Right lobe of liver (tissue), 6 donors: ENCODE data around the gene TCOF1. TPM values are rescaled to one million over a fixed set of nuclear protein-coding genes. Genes with fewer than 3 reads are reported as not detected.
"Not testable (repeated sequence)": the region's sequence is repeated elsewhere in the genome, so short reads cannot be mapped to it uniquely, and the experiment has no call there.

Experiments used
- ATAC-seq, 4 donors: fragments of 200-7000 bp; cut with Tn5 transposase; one replicate each; pipeline ENCODE4 v1.9.1; 2020; ENCODE audit warnings: mild to moderate bottlenecking in 4 of 4, moderate library complexity in 4 of 4
- DNase-seq, 3 donors: peaks; one replicate each; pipeline ENCODE4 v3.0.0-alpha.2; 2020
- H3K27ac ChIP-seq, 3 donors: fragments of 200-600 bp; one replicate each; pipeline ENCODE4 v1.8.0; 2022
- H3K27me3 ChIP-seq, 2 donors: fragments of 200-600 bp; one replicate each; pipeline ENCODE4 v1.8.0; 2022
- H3K36me3 ChIP-seq, 4 donors: fragments of 200-600 bp; sonication (generic) in 1 of 4; one replicate each; pipeline versions ENCODE4 v1.5.1 to v1.8.0; 2017 to 2022; ENCODE audit warnings: control low read depth in 1 of 4
- H3K4me1 ChIP-seq, 4 donors: fragments of 200-600 bp; sonication (generic) in 1 of 4; one replicate each; pipeline versions ENCODE4 v1.5.1 to v1.8.0; 2017 to 2022; ENCODE audit warnings: control low read depth in 1 of 4
- H3K4me3 ChIP-seq, 3 donors: fragments of 200-600 bp; one replicate each; pipeline ENCODE4 v1.8.0; 2022
- H3K9me3 ChIP-seq, 4 donors: fragments of 200-600 bp; sonication (generic) in 1 of 4; one replicate each; pipeline versions ENCODE4 v1.5.1 to v1.8.0; 2017 to 2022; ENCODE audit warnings: control low read depth in 1 of 4
- CTCF ChIP-seq, 4 donors: fragments of 200-600 bp in 3 of 4; fragments of 450-650 bp in 1 of 4; IDR thresholded peaks; one replicate each; pipeline versions ENCODE4 v1.5.1 to v1.8.0; 2016 to 2022; ENCODE audit warnings: antibody characterized with exemption in 4 of 4, mild to moderate bottlenecking in 2 of 4
- POLR2A ChIP-seq: fragments of 450-650 bp; IDR thresholded peaks from one replicate; pipeline ENCODE4 v1.6.1; 2017; ENCODE audit warnings: antibody characterized with exemption, mild to moderate bottlenecking
- WGBS: methylation state at CpG from one replicate; pipeline ENCODE4 v1.1.6; 2018; ENCODE audit warnings: low coverage, low lambda C conversion rate; ENCODE audit not compliant: insufficient coverage; ENCODE audit errors: missing lambda C conversion rate; 5-methylcytosine and 5-hydroxymethylcytosine counted together
- intact Hi-C, 2 donors: fragments of 100-400 bp; cut with DNase I; formaldehyde crosslinking; loops; one replicate each; pipeline versions ENCODE4 v1.11.2 to v1.14.1; 2022
- total RNA-seq, 6 experiments: library from RNA; depleted of rRNA in 2 of 6; stranded (reverse); fragments of >200 nt in 2 of 6; fragmentation: NEBNext Ultra II Directional in 3 of 6; extraction: Animal tissue kit (Norgen Biotek cat#: 25700) in 3 of 6; gene quantifications; one replicate each; pipeline versions ENCODE4 v1.1.0 to v1.2.4, GENCODE V29; 2016 to 2023
- donor health status: DM: no; HTN: yes; CAD: no.
- donor health status: DM: no; HTN: no; CAD: no.
- donor health status: DM: no; HTN: no; CAD: no.
- donor health status: DM: no; HTN: yes; CAD: no.
- donor health status: DM: no; HTN: yes; CAD: no.

Gene TCOF1
- total RNA-seq, 6 experiments from 2014 or later, result 6.7 to 12.0 (median 8.9) TPM

GRCh38 chr5:150411245-150411979 is 53.9 kb downstream of the TCOF1 start:
- no peak for TF ChIP-seq POLR2A
- Histone ChIP-seq H3K36me3 (no peaks in the 10 kb centered on the region), H3K4me3 (peak overlapping the region; percentile 39 to 52 (median 49)), H3K27me3 (no peaks in the 10 kb centered on the region), H3K27ac (peak overlapping the region; percentile 65 to 76 (median 74)), H3K9me3 (no peaks in the 10 kb centered on the region), H3K4me1 (peaks cover 0 to 18% (median 6%) of the 10 kb centered on the region in 4 donors)
- ATAC-seq, result peak in 2 of 4 donors; percentile 3 to 13
- peak in 1 of 3 donors; percentile 54 for DNase-seq
- intact Hi-C loops, result no loop called here
- WGBS, result 62% methylated on average over 4 of the region's 5 CpGs

GRCh38 chr5:150412319-150413175 is 55.0 kb downstream of the TCOF1 start, which contains the start of gene CD74:
CD74 (minus strand) TSS chr5:150412910; CDS start chr5:150412749, 161 bp downstream.
- Histone ChIP-seq H3K27ac (peak within 1 kb of the TSS; percentile 65 to 76 (median 74)), H3K4me1 (peaks cover 0 to 18% (median 6%) of the 10 kb centered on the region in 4 donors), H3K4me3 (peak within 1 kb of the TSS; percentile 39 to 52 (median 49)), H3K9me3 (no peaks in the 10 kb centered on the region), H3K27me3 (no peaks in the 10 kb centered on the region), H3K36me3 (no peaks in the 10 kb centered on the region)
- peak; percentile 71 to 75 (median 73) for ATAC-seq
- peak; percentile 78 to 82 (median 82) for DNase-seq
- peak; percentile 81 for TF ChIP-seq POLR2A
- no peak for TF ChIP-seq CTCF (IDR thresholded peaks at IDR 0.05)
- intact Hi-C loops, result no loop called here
- WGBS, result 15% methylated on average over 7 of the region's 20 CpGs

GRCh38 chr5:150413176-150413901 is 55.8 kb downstream of the TCOF1 start:
- peak overlapping the region; percentile 65 to 76 (median 74) for H3K27ac ChIP-seq
- no peak for TF ChIP-seq CTCF (IDR thresholded peaks at IDR 0.05)
- no peak for TF ChIP-seq POLR2A
- H3K9me3 ChIP-seq, result no peaks in the 10 kb centered on the region
- peak overlapping the region in 2 of 3 donors; percentile 49 to 52 for H3K4me3 ChIP-seq
- no peaks in the 10 kb centered on the region for H3K27me3 ChIP-seq
- WGBS, result 62% methylated on average over 12 of the region's 12 CpGs
- ATAC-seq, result no peak
- DNase-seq, result peak in 1 of 3 donors; percentile 18
- no peaks in the 10 kb centered on the region for H3K36me3 ChIP-seq
- intact Hi-C loops, result no loop called here
- H3K4me1 ChIP-seq, result peaks cover 0 to 18% (median 6%) of the 10 kb centered on the region in 4 donors

GRCh38 chr5:150413902-150414790 is 56.6 kb downstream of the TCOF1 start:
- H3K27me3 ChIP-seq, ATAC-seq, H3K4me3 ChIP-seq, intact Hi-C loops, H3K9me3 ChIP-seq, H3K36me3 ChIP-seq: not testable (repeated sequence)
- Histone ChIP-seq H3K27ac (peak overlapping the region in 1 of 3 donors; percentile 65), H3K4me1 (peaks cover 0 to 18% (median 6%) of the 10 kb centered on the region in 4 donors)
- peak in 1 of 3 donors; percentile 26 for DNase-seq
- WGBS, result 88% methylated on average over 14 of the region's 16 CpGs
